NCI-H146 treated with DMSO at 0.1 percent for 48 hours (cell line): Measurements from ENCODE around the gene NPRL2.
A peak's percentile ranks its signal among the peaks of the same experiment; 100 is the strongest.

Source experiments
- DNase-seq: peaks from one replicate; lab custom pipeline; 2025; ENCODE audit not compliant: unreplicated experiment; lab: John Stamatoyannopoulos, UW

Gene NPRL2

GRCh38 chr3:50327943-50328691, 22.5 kb downstream of the NPRL2 start, which contains the start of gene TUSC2:
TUSC2 (minus strand) TSS chr3:50328223; CDS start chr3:50328099, 124 bp downstream.
- peak; percentile 78 for DNase-seq

GRCh38 chr3:50327129-50327528, 23.4 kb downstream of the NPRL2 start:
- DNase-seq, result no peak

- DNase-seq, result no peak
Observed at GRCh38 chr3:50326182-50326541, 24.4 kb downstream of the NPRL2 start.

- DNase-seq, result no peak
Observed at GRCh38 chr3:50325497-50326181, 24.9 kb downstream of the NPRL2 start.

- DNase-seq, result no peak
Observed at GRCh38 chr3:50325113-50325480, 25.5 kb downstream of the NPRL2 start.

- peak; percentile 1 for DNase-seq
Observed at GRCh38 chr3:50324351-50325112, 26.0 kb downstream of the NPRL2 start.

- no peak for DNase-seq
Observed at GRCh38 chr3:50323614-50324199, 26.9 kb downstream of the NPRL2 start.

- DNase-seq, result no peak
Observed at GRCh38 chr3:50323092-50323600, 27.4 kb downstream of the NPRL2 start.

GRCh38 chr3:50322386-50323091, 28.0 kb downstream of the NPRL2 start, which contains the start of gene HYAL2:
HYAL2 (minus strand) TSS chr3:50322745; CDS start chr3:50320489, 2,256 bp downstream.
- DNase-seq, result no peak

- no peak for DNase-seq
Observed at GRCh38 chr3:50322115-50322385, 28.5 kb downstream of the NPRL2 start.

- peak; percentile 52 for DNase-seq
Observed at GRCh38 chr3:50321336-50322114, 29.1 kb downstream of the NPRL2 start.

- DNase-seq, result peak; percentile 25
Observed at GRCh38 chr3:50320853-50321335, 29.7 kb downstream of the NPRL2 start.

GRCh38 chr3:50319894-50320625, 30.5 kb downstream of the NPRL2 start:
- DNase-seq, result no peak

GRCh38 chr3:50319181-50319893, 31.2 kb downstream of the NPRL2 start:
- no peak for DNase-seq

GRCh38 chr3:50318615-50319014, 32.0 kb downstream of the NPRL2 start:
- DNase-seq, result no peak

- DNase-seq, result no peak
Observed at GRCh38 chr3:50318163-50318562, 32.4 kb downstream of the NPRL2 start.

GRCh38 chr3:50317300-50317699, 33.3 kb downstream of the NPRL2 start:
- DNase-seq, result no peak

- DNase-seq, result no peak
Observed at GRCh38 chr3:50316657-50317242, 33.8 kb downstream of the NPRL2 start.
